ENCODE measurements around the gene IER3. TPM values are rescaled to one million over a fixed set of nuclear protein-coding genes. Genes with fewer than 3 reads are reported as not detected.

Gene IER3
- total and polyA plus RNA-seq, 9 of the 15 experiments (the other 6 are each of a cell fraction or from before 2014, with no cell fraction given) = 1.5 to 30.0 (median 11.5) TPM

GRCh38 chr6:30769088-30769852 lies 24.9 kb upstream of the IER3 start (continued):
- TF ChIP-seq SNRNP70 (optimal IDR thresholded peaks at IDR 0.05; ENCODE audit: low read depth, low read length) (no peak), PML (IDR thresholded peaks at IDR 0.05; ENCODE audit: low read length) (0 out of 2 replicates have a peak, but pooled peaks have one; percentile 35), ZNF609 (CRISPR knock-in tag; IDR thresholded peaks at IDR 0.05; ENCODE audit: borderline replicate concordance) (no peak), HDAC1 (IDR thresholded peaks at IDR 0.05) (peak in 1 of 2 experiments; percentile 78; a peak in 2 of 4 replicates), TAF15 (IDR thresholded peaks at IDR 0.05; ENCODE audit: low read depth, low read length) (no peak), CBFA2T3 (IDR thresholded peaks at IDR 0.05) (peak; percentile 47), NEUROD1 (IDR thresholded peaks at IDR 0.05; ENCODE audit: borderline replicate concordance, low read depth, low read length, partially characterized antibody) (peak; percentile 55), FOXA3 (CRISPR knock-in tag; conservative IDR thresholded peaks at IDR 0.05 in 1 of 2, IDR thresholded peaks at IDR 0.05 in 1 of 2) (no peak), SREBF1 (IDR thresholded peaks at IDR 0.05; ENCODE audit: borderline replicate concordance, low read depth, low read length) (no peak)
- TF ChIP-seq, protein P1, sequence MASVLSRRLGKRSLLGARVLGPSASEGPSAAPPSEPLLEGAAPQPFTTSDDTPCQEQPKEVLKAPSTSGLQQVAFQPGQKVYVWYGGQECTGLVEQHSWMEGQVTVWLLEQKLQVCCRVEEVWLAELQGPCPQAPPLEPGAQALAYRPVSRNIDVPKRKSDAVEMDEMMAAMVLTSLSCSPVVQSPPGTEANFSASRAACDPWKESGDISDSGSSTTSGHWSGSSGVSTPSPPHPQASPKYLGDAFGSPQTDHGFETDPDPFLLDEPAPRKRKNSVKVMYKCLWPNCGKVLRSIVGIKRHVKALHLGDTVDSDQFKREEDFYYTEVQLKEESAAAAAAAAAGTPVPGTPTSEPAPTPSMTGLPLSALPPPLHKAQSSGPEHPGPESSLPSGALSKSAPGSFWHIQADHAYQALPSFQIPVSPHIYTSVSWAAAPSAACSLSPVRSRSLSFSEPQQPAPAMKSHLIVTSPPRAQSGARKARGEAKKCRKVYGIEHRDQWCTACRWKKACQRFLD (CRISPR knock-in tag; IDR thresholded peaks at IDR 0.05) = peak; percentile 93
- TF ChIP-seq, protein P2, sequence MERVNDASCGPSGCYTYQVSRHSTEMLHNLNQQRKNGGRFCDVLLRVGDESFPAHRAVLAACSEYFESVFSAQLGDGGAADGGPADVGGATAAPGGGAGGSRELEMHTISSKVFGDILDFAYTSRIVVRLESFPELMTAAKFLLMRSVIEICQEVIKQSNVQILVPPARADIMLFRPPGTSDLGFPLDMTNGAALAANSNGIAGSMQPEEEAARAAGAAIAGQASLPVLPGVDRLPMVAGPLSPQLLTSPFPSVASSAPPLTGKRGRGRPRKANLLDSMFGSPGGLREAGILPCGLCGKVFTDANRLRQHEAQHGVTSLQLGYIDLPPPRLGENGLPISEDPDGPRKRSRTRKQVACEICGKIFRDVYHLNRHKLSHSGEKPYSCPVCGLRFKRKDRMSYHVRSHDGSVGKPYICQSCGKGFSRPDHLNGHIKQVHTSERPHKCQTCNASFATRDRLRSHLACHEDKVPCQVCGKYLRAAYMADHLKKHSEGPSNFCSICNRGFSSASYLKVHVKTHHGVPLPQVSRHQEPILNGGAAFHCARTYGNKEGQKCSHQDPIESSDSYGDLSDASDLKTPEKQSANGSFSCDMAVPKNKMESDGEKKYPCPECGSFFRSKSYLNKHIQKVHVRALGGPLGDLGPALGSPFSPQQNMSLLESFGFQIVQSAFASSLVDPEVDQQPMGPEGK (CRISPR knock-in tag; IDR thresholded peaks at IDR 0.05; ENCODE audit: borderline replicate concordance) = no peak
- TF ChIP-seq, protein P3, sequence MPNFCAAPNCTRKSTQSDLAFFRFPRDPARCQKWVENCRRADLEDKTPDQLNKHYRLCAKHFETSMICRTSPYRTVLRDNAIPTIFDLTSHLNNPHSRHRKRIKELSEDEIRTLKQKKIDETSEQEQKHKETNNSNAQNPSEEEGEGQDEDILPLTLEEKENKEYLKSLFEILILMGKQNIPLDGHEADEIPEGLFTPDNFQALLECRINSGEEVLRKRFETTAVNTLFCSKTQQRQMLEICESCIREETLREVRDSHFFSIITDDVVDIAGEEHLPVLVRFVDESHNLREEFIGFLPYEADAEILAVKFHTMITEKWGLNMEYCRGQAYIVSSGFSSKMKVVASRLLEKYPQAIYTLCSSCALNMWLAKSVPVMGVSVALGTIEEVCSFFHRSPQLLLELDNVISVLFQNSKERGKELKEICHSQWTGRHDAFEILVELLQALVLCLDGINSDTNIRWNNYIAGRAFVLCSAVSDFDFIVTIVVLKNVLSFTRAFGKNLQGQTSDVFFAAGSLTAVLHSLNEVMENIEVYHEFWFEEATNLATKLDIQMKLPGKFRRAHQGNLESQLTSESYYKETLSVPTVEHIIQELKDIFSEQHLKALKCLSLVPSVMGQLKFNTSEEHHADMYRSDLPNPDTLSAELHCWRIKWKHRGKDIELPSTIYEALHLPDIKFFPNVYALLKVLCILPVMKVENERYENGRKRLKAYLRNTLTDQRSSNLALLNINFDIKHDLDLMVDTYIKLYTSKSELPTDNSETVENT (CRISPR knock-in tag; IDR thresholded peaks at IDR 0.05) = no peak
